NCI-H82 (cell line): Measurements from ENCODE around the gene GEMIN7.

Experiments
- DNase-seq: peaks from one replicate; lab custom pipeline; 2025; lab: John Stamatoyannopoulos, UW

The GEMIN7 gene

GRCh38 chr19:45090034-45090433 lies 11.0 kb downstream of the GEMIN7 start:
- no peak for DNase-seq

DNA sequence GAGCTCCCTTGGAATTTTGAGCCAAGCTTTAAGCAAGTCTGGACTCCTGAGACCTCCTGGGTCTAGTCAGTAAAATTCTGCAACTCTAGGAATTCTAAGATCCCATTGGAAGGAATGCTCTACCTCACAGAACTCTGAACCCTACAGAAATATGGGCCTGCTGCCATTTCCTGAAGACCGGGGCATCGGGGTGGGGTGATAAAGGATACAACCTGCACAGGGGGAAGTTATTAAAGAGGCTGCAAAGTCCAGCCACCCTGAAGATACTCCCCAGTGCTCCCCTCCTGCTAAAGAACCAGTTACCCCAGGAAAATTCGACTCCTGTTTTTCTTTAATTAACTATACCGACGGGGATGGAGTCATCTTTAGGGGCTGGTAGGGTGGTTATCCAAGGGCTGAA lies 11.5 kb downstream of the GEMIN7 start:
- DNase-seq = no peak

GRCh38 chr19:45091031-45091923 lies 12.2 kb downstream of the GEMIN7 start:
- peak; percentile 100 for DNase-seq

GRCh38 chr19:45092747-45093678 lies 14.0 kb downstream of the GEMIN7 start, which contains the start of gene PPP1R37:
TSS of gene PPP1R37 (plus strand) at chr19:45093179. CDS start at chr19:45093326, 147 bp downstream.
- peak; percentile 99 for DNase-seq

- no peak for DNase-seq
Observed at GRCh38 chr19:45094137-45094536, 15.1 kb downstream of the GEMIN7 start.

GRCh38 chr19:45094707-45095106 lies 15.6 kb downstream of the GEMIN7 start:
- no peak for DNase-seq

- DNase-seq = no peak
Observed at GRCh38 chr19:45095496-45096413, 16.7 kb downstream of the GEMIN7 start.

DNA sequence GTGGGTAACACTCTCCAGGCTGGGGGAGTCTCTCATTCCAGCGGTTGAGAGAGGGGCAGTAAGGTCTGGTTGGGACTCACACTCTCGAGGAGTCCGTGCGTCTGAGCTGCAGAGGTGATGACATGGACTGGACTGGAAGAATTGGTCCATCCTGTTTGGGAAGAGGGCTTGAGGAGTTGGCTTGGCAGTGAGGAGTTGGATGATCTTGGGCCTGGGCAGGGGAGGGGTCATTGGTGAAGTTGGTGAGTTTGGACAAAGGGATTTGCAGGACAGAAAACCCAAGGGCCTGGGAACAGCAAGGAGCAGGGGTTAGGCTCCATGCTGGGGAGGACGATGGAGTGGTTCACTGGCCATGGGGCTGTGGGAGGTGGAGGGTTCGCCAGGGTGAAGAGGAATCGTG lies 17.6 kb downstream of the GEMIN7 start:
- no peak for DNase-seq

- no peak for DNase-seq
Observed at GRCh38 chr19:45097450-45097775, 18.4 kb downstream of the GEMIN7 start.

DNA sequence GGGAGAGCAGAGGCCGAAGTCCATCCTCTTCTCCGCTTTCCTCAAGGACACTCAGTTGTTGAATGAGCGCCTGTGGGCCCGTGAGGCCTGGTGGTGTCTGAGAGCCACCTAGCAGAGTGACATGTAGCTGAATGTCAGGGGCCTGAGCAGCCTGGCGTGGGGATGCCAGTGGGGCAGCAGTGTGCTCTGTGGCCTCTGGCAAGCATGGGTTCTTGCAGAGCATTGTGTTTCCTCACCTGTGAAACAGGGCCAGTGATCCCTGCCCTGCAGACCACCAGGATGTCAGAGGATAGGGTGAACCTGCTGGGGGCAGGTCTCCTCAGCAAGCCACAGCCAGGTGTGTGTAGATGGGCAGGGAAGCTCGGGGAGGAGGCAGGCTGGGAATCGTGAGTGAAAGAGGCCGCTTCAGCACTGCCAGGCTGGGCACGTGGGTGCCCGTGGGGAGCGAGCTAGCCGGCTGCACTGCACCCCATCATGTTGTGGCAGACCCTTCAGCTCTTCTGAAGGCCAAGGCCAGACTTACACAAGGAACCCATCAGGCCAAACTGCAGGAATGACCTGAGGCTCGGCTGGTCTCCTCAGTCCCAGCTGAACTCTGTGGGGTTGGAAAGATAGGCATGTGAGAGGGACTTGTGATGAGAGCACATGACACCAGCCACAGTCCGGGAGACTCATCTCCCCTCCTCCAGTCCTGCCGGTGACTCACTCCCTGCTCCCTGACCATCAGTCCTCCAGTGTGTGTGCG lies 18.9 kb downstream of the GEMIN7 start:
- no peak for DNase-seq

GRCh38 chr19:45098521-45099466 lies 19.7 kb downstream of the GEMIN7 start:
- no peak for DNase-seq

DNA sequence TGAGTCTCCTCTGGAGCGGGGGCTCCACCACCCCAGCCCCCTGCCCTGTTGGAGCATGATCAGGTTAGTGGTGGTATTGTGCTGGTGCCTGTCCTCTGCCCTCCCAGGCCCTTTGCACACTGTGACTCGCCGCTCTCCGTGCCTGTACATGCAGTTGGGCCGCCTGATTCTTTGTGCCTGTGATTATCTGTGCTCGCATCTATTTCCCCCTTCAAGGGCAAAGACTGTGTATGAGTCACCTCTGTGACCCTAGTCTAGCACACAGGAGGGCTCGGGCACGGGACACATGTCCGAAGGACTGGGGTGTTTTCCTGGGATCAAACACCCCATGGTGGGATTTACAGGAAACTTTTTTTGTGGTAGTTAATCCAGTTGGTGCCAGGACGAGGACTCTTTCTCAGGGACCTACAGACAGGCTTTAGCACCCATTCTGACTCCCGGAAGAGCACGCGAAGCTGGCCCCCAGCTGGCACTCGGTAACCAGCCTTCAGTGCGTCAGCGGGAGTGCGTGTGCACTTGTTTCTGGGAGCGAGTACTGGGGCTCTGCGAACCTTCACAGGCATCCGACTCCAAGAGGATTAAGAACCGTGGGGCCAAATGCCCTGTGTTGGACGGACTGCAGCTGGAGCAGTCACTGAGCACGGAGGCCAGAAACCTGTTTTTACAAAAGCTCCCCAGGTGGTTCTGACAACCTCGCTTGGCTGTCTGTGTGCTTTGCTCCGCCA lies 20.6 kb downstream of the GEMIN7 start:
- DNase-seq = no peak

- DNase-seq = no peak
Observed at GRCh38 chr19:45100201-45100600, 21.1 kb downstream of the GEMIN7 start.

- no peak for DNase-seq
Observed at GRCh38 chr19:45100846-45101252, 21.8 kb downstream of the GEMIN7 start.

GRCh38 chr19:45101806-45102205 lies 22.7 kb downstream of the GEMIN7 start:
- no peak for DNase-seq

- no peak for DNase-seq
Observed at GRCh38 chr19:45102481-45102880, 23.4 kb downstream of the GEMIN7 start.

DNA sequence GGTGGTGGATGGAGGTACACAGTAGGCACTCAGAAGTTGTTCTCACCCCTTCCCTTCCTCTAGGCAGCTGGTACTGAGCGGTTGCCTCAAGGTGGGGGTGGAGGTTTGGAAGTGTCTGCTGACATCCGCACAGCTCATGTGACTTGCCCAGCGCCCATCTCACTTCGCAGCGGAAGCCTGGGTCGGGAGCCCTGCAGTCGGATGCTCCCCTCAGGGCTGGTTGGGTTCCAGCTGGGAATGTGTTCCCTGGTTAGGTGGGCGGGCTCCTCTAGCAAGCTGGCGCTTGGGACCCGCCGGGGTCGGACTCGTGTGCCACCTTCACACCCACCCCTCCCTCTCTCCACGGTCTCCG lies 24.1 kb downstream of the GEMIN7 start:
- DNase-seq = peak; percentile 61

- DNase-seq = peak; percentile 94
Observed at GRCh38 chr19:45103508-45104319, 24.7 kb downstream of the GEMIN7 start.
